H9 (cell line): ENCODE data around the gene LILRB5. TPM values are rescaled to one million over a fixed set of nuclear protein-coding genes. Genes with fewer than 3 reads are reported as not detected.
"Not testable (repeated sequence)": the region's sequence is repeated elsewhere in the genome, so short reads cannot be mapped to it uniquely, and the experiment has no call there.

Source experiments
- DNase-seq: peaks from one replicate; pipeline ENCODE4 v3.0.0-alpha.2; 2017
- H2AFZ ChIP-seq: one replicate; pipeline ENCODE4 v1.6.1; 2013; ENCODE audit warnings: mild to moderate bottlenecking, low read length, control low read depth, moderate library complexity
- H2AK5ac ChIP-seq: 2 replicates; pipeline ENCODE4 v1.6.1; 2013; ENCODE audit warnings: low read length, control low read depth, mixed read lengths; ENCODE audit not compliant: insufficient read length
- H2BK120ac ChIP-seq: one replicate; pipeline ENCODE4 v1.6.1; 2013; ENCODE audit warnings: low read depth, mild to moderate bottlenecking, low read length, control low read depth, inconsistent platforms; ENCODE audit not compliant: poor library complexity, severe bottlenecking
- H2BK12ac ChIP-seq: 2 replicates; pipeline ENCODE4 v1.6.1; 2013; ENCODE audit warnings: low read length, control low read depth, mixed read lengths, low read depth; ENCODE audit not compliant: insufficient read length
- H2BK15ac ChIP-seq: 2 replicates; pipeline ENCODE4 v1.6.1; 2013; ENCODE audit warnings: low read depth, low read length, control low read depth
- H2BK20ac ChIP-seq: one replicate; pipeline ENCODE4 v1.6.1; 2013; ENCODE audit warnings: low read depth, mild to moderate bottlenecking, low read length, control low read depth, inconsistent platforms; ENCODE audit not compliant: poor library complexity, severe bottlenecking
- H2BK5ac ChIP-seq: 2 replicates; pipeline ENCODE4 v1.6.1; 2013; ENCODE audit warnings: low read length, control low read depth, mixed read lengths; ENCODE audit not compliant: insufficient read length
- H3K14ac ChIP-seq: 2 replicates; pipeline ENCODE4 v1.6.1; 2013; ENCODE audit warnings: low read length, control low read depth; ENCODE audit not compliant: insufficient read depth
- H3K18ac ChIP-seq: 2 replicates; pipeline ENCODE4 v1.6.1; 2013; ENCODE audit warnings: low read depth, mild to moderate bottlenecking, mixed read lengths, low read length, control low read depth; ENCODE audit not compliant: insufficient read length
- H3K23ac ChIP-seq: 2 replicates; pipeline ENCODE4 v1.6.1; 2013; ENCODE audit warnings: low read length, control low read depth, mixed read lengths, low read depth; ENCODE audit not compliant: insufficient read length
- H3K23me2 ChIP-seq: 2 replicates; pipeline ENCODE4 v1.6.1; 2013; ENCODE audit warnings: low read depth, mild to moderate bottlenecking, mixed read lengths, low read length, control low read depth; ENCODE audit not compliant: insufficient read length, poor library complexity, severe bottlenecking
- H3K27ac ChIP-seq: 2 replicates; pipeline ENCODE4 v1.5.1; 2013; ENCODE audit warnings: low read length, control low read depth, mixed read lengths, low read depth; ENCODE audit not compliant: insufficient read length
- H3K27me3 ChIP-seq: 2 replicates; pipeline ENCODE4 v1.6.1; 2013; ENCODE audit warnings: low read length, control low read depth, inconsistent platforms; ENCODE audit not compliant: insufficient read depth
- H3K4ac ChIP-seq: 2 replicates; pipeline ENCODE4 v1.6.1; 2013; ENCODE audit warnings: low read depth, mild to moderate bottlenecking, control low read depth, inconsistent platforms, low read length, moderate library complexity
- H3K4me1 ChIP-seq: 2 replicates; pipeline ENCODE4 v1.6.1; 2013; ENCODE audit warnings: low read length, control low read depth, inconsistent platforms; ENCODE audit not compliant: insufficient read depth
- H3K4me2 ChIP-seq: 2 replicates; pipeline ENCODE4 v1.6.1; 2013; ENCODE audit warnings: low read length, control low read depth, mixed read lengths; ENCODE audit not compliant: insufficient read length, insufficient read depth
- H3K56ac ChIP-seq: 2 replicates; pipeline ENCODE4 v1.6.1; 2013; ENCODE audit warnings: low read depth, mild to moderate bottlenecking, mixed read lengths, low read length, control low read depth; ENCODE audit not compliant: insufficient read length
- H3K79me1 ChIP-seq: 2 replicates; pipeline ENCODE4 v1.6.1; 2013; ENCODE audit warnings: low read depth, mild to moderate bottlenecking, moderate library complexity, low read length, control low read depth, inconsistent platforms; ENCODE audit not compliant: insufficient read depth, poor library complexity, severe bottlenecking
- H3K79me2 ChIP-seq: 2 replicates; pipeline ENCODE4 v1.6.1; 2013; ENCODE audit warnings: low read length, control low read depth, inconsistent platforms; ENCODE audit not compliant: insufficient read depth
- H3K9ac ChIP-seq: 2 replicates; pipeline ENCODE4 v1.6.1; 2013; ENCODE audit warnings: low read length, control low read depth, mixed read lengths; ENCODE audit not compliant: insufficient read length; ENCODE audit errors: extremely low read depth
- H3K9me3 ChIP-seq: one replicate; pipeline ENCODE4 v1.6.1; 2013; ENCODE audit warnings: low read depth, low read length, inconsistent platforms; ENCODE audit not compliant: control insufficient read depth
- H3T11ph ChIP-seq: one replicate; pipeline ENCODE4 v1.6.1; 2013; ENCODE audit warnings: mild to moderate bottlenecking, low read length, control low read depth, inconsistent platforms
- H4K20me1 ChIP-seq: one replicate; pipeline ENCODE4 v1.6.1; 2013; ENCODE audit not compliant: control insufficient read depth, insufficient read length, insufficient read depth
- H4K5ac ChIP-seq: 2 replicates; pipeline ENCODE4 v1.6.1; 2013; ENCODE audit warnings: low read depth, mild to moderate bottlenecking, mixed read lengths, low read length, control low read depth; ENCODE audit not compliant: insufficient read length
- H4K8ac ChIP-seq: replicated peaks from 2 replicates; pipeline ENCODE4 v1.6.1; 2013; ENCODE audit warnings: low read length, control low read depth, mixed read lengths, low read depth; ENCODE audit not compliant: insufficient read length
- H4K91ac ChIP-seq: 2 replicates; pipeline ENCODE4 v1.6.1; 2013; ENCODE audit warnings: low read depth, mild to moderate bottlenecking, moderate library complexity, mixed read lengths, low read length, control low read depth; ENCODE audit not compliant: insufficient read length
- H3K27ac Mint-ChIP-seq, 3 experiments: 2 replicates in 2 of 3; 3 replicates in 1 of 3; pipeline ENCODE4 v1.8.0; 2020 to 2021; ENCODE audit warnings: mixed read lengths in 3 of 3, mild to moderate bottlenecking in 1 of 3, moderate library complexity in 1 of 3
- H3K27me3 Mint-ChIP-seq: 2 replicates; pipeline ENCODE4 v1.8.0; 2021; ENCODE audit warnings: low read depth, mild to moderate bottlenecking, moderate library complexity, mixed read lengths
- H3K36me3 Mint-ChIP-seq, 3 experiments: 2 replicates in 2 of 3; 3 replicates in 1 of 3; pipeline ENCODE4 v1.8.0; 2020 to 2021; ENCODE audit warnings: low read depth in 3 of 3, mixed read lengths in 3 of 3; ENCODE audit not compliant: insufficient read depth in 1 of 3
- H3K4me1 Mint-ChIP-seq, 2 experiments: 2 replicates each; pipeline ENCODE4 v1.8.0; 2020; ENCODE audit warnings: mixed read lengths in 2 of 2
- H3K4me3 Mint-ChIP-seq, 2 experiments: 2 replicates in 1 of 2; 3 replicates in 1 of 2; pipeline ENCODE4 v1.8.0; 2020 to 2021; ENCODE audit warnings: mild to moderate bottlenecking in 2 of 2, mixed read lengths in 2 of 2, moderate library complexity in 1 of 2
- H3K9me3 Mint-ChIP-seq, 2 experiments: 2 replicates in 1 of 2; 3 replicates in 1 of 2; pipeline ENCODE4 v1.8.0; 2020; ENCODE audit warnings: mild to moderate bottlenecking in 2 of 2, mixed read lengths in 2 of 2, moderate library complexity in 1 of 2
- WGBS: extraction: QIAGEN DNeasy Blood & Tissue Kit; methylation state at CpG from one replicate; pipeline ENCODE4 v1.1.7; 2013; ENCODE audit warnings: missing lambda C conversion rate, low lambda C conversion rate, mixed read lengths; ENCODE audit not compliant: insufficient read length; ENCODE audit errors: extremely low coverage; 5-methylcytosine and 5-hydroxymethylcytosine counted together
- total RNA-seq: library from RNA; stranded (reverse); gene quantifications from 2 replicates; pipeline ENCODE4 v1.2.1, GENCODE V29; 2021

LILRB5 gene
- total RNA-seq, 1 experiment from 2014 or later = 0.09 TPM

DNA sequence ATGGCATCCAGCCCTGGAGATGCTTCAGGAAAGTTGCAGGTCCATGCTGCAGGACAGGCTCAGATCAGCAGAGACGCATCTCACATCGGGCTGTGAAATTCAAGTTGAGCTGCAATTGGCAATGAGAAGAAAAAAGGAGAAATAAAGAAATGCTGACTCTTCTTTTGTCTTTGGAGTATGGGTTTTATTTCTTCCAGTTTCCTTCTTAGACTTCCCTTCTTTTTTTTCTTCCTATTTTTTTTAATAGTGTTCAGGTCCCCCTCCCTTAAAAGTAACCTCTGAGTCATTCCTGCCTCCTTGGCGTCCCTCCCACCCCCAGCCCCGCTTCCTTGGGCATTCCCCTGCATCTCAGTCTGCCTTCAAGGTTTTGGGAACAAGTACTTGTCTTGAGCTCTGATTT, 14.5 kb upstream of the LILRB5 start:
- H3K18ac ChIP-seq, H3K36me3 Mint-ChIP-seq, H2AK5ac ChIP-seq, H3K4ac ChIP-seq, H3K27ac Mint-ChIP-seq, H4K5ac ChIP-seq, H2BK12ac ChIP-seq, H4K8ac ChIP-seq, H3K9me3 ChIP-seq, H2BK5ac ChIP-seq, H2BK120ac ChIP-seq, H4K91ac ChIP-seq, H4K20me1 ChIP-seq, H3K4me3 Mint-ChIP-seq, H3K9ac ChIP-seq, H3K79me1 ChIP-seq, H3K4me1 ChIP-seq, H3K4me2 ChIP-seq, H2BK20ac ChIP-seq, H3K56ac ChIP-seq, H3K23ac ChIP-seq, H3T11ph ChIP-seq, H2BK15ac ChIP-seq, H3K27me3 ChIP-seq, DNase-seq, H3K4me1 Mint-ChIP-seq, H3K27ac ChIP-seq, H3K79me2 ChIP-seq, H3K14ac ChIP-seq, H3K23me2 ChIP-seq, H2AFZ ChIP-seq: not testable (repeated sequence)
- WGBS = no CpG with 5 or more reads among the region's 4 CpGs
- peaks cover 0 to 31% of the 10 kb centered on the region in 2 experiments; a peak in 2 of 5 replicates for H3K9me3 Mint-ChIP-seq
- H3K27me3 Mint-ChIP-seq = peaks cover 57% of the 10 kb centered on the region
